IMR-90 (cell line): ENCODE data around the gene LRRC14B. TPM values are rescaled to one million over a fixed set of nuclear protein-coding genes. Genes with fewer than 3 reads are reported as not detected.

Experiments
- ATAC-seq: fragments of 200-7000 bp; cut with Tn5 transposase; 2 replicates; pipeline ENCODE4 v1.9.1; 2020; ENCODE audit warnings: low read depth, mild to moderate bottlenecking, moderate library complexity
- BruUV-seq: library from RNA; stranded (reverse); fragments of 400-500 nt; replicated peaks from 2 replicates; lab custom pipeline; 2021; lab: Mats Ljungman, UMichigan
- CTCF ChIA-PET: fragments of 300-600 bp; formaldehyde crosslinking; extraction: SDS; loops from one replicate; lab custom pipeline; 2021; ENCODE audit warnings: antibody characterized with exemption; lab: Yijun Ruan, JAX
- POLR2A ChIA-PET: fragments of 300-600 bp; sonication (Branson Sonifier 250); formaldehyde crosslinking; loops from one replicate; lab custom pipeline; 2022; ENCODE audit warnings: antibody characterized with exemption; ENCODE audit not compliant: unreplicated experiment; lab: Charles Lee
- DNase-seq: peaks from one replicate; pipeline ENCODE4 v3.0.0; 2013
- H2AFZ ChIP-seq: replicated peaks from 2 replicates; pipeline ENCODE3; 2013; ENCODE audit warnings: low read length, mild to moderate bottlenecking; ENCODE audit not compliant: poor library complexity
- H2AK5ac ChIP-seq: 2 replicates; pipeline ENCODE4 v1.6.1; 2013; ENCODE audit warnings: low read depth, low read length, inconsistent platforms
- H2AK9ac ChIP-seq: replicated peaks from 2 replicates; pipeline ENCODE3; 2013; ENCODE audit warnings: mild to moderate bottlenecking, low read depth, low read length, moderate library complexity; ENCODE audit not compliant: poor library complexity
- H2BK120ac ChIP-seq: 2 replicates; pipeline ENCODE4 v1.6.1; 2013; ENCODE audit warnings: low read depth, low read length, inconsistent platforms
- H2BK15ac ChIP-seq: 3 replicates; pipeline ENCODE4 v1.6.1; 2013; ENCODE audit warnings: low read depth, low read length, inconsistent platforms
- H2BK20ac ChIP-seq: 2 replicates; pipeline ENCODE4 v1.6.1; 2013; ENCODE audit warnings: low read depth, mild to moderate bottlenecking, inconsistent platforms, low read length, moderate library complexity
- H2BK5ac ChIP-seq: 2 replicates; pipeline ENCODE4 v1.6.1; 2013; ENCODE audit warnings: mild to moderate bottlenecking, low read depth, low read length, inconsistent platforms; ENCODE audit not compliant: poor library complexity, severe bottlenecking
- H3K14ac ChIP-seq: replicated peaks from 2 replicates; pipeline ENCODE4 v1.6.1; 2013; ENCODE audit warnings: low read depth, low read length, inconsistent platforms
- H3K18ac ChIP-seq: 2 replicates; pipeline ENCODE4 v1.6.1; 2013; ENCODE audit warnings: low read depth, low read length, control low read depth
- H3K23ac ChIP-seq: 2 replicates; pipeline ENCODE4 v1.6.1; 2013; ENCODE audit warnings: low read depth, low read length, inconsistent platforms
- H3K27ac ChIP-seq: 2 replicates; pipeline ENCODE4 v1.5.1; 2013; ENCODE audit warnings: mild to moderate bottlenecking, control low read depth, low read length; ENCODE audit not compliant: insufficient read depth
- H3K27me3 ChIP-seq: 2 replicates; pipeline ENCODE4 v1.6.1; 2013; ENCODE audit warnings: low read length; ENCODE audit not compliant: control insufficient read depth, insufficient read depth
- H3K36me3 ChIP-seq: 2 replicates; pipeline ENCODE4 v1.6.1; 2013; ENCODE audit warnings: low read length, mixed read lengths; ENCODE audit not compliant: control insufficient read depth, insufficient read depth
- H3K4ac ChIP-seq: 2 replicates; pipeline ENCODE4 v1.6.1; 2013; ENCODE audit warnings: low read depth, low read length, inconsistent platforms
- H3K4me1 ChIP-seq: 2 replicates; pipeline ENCODE4 v1.6.1; 2013; ENCODE audit warnings: low read length, mixed read lengths; ENCODE audit not compliant: control insufficient read depth, insufficient read depth
- H3K4me2 ChIP-seq: 2 replicates; pipeline ENCODE4 v1.6.1; 2013; ENCODE audit warnings: low read depth, mild to moderate bottlenecking, control low read depth, low read length, moderate library complexity
- H3K4me3 ChIP-seq: 2 replicates; pipeline ENCODE4 v1.5.1; 2013; ENCODE audit warnings: low read depth, mild to moderate bottlenecking, control low read depth, low read length, moderate library complexity; ENCODE audit not compliant: insufficient read depth
- H3K56ac ChIP-seq: 2 replicates; pipeline ENCODE4 v1.6.1; 2013; ENCODE audit warnings: low read length, inconsistent platforms; ENCODE audit not compliant: insufficient read depth; ENCODE audit errors: extremely low read depth
- H3K79me1 ChIP-seq, 2 experiments: 2 replicates each; pipeline ENCODE4 v1.6.1; 2013; ENCODE audit warnings: low read length in 2 of 2, inconsistent platforms in 1 of 2, low read depth in 1 of 2
- H3K9ac ChIP-seq: 2 replicates; pipeline ENCODE4 v1.6.1; 2013; ENCODE audit warnings: low read depth, low read length, control low read depth
- H3K9me1 ChIP-seq: 2 replicates; pipeline ENCODE4 v1.6.1; 2013; ENCODE audit warnings: low read length, inconsistent platforms; ENCODE audit not compliant: insufficient read depth
- H3K9me3 ChIP-seq: 2 replicates; pipeline ENCODE4 v1.6.1; 2013; ENCODE audit warnings: low read length; ENCODE audit not compliant: control insufficient read depth, insufficient read depth
- H4K20me1 ChIP-seq: 2 replicates; pipeline ENCODE4 v1.6.1; 2013; ENCODE audit warnings: low read length, inconsistent platforms; ENCODE audit not compliant: insufficient read depth
- H4K5ac ChIP-seq: 2 replicates; pipeline ENCODE4 v1.6.1; 2013; ENCODE audit warnings: mild to moderate bottlenecking, low read depth, low read length, control low read depth
- H4K8ac ChIP-seq, 2 experiments: 2 replicates each; pipeline ENCODE4 v1.6.1; 2013; ENCODE audit warnings: low read depth in 2 of 2, low read length in 2 of 2, control low read depth in 1 of 2, inconsistent platforms in 1 of 2
- H4K91ac ChIP-seq: 2 replicates; pipeline ENCODE4 v1.6.1; 2013; ENCODE audit warnings: low read depth, low read length, inconsistent platforms; ENCODE audit not compliant: insufficient read depth
- BHLHE40 ChIP-seq: fragments of 150-350 bp; IDR thresholded peaks from 2 replicates; pipeline ENCODE4 v1.6.1; 2016; ENCODE audit warnings: mild to moderate bottlenecking, low read depth, low read length
- CEBPB ChIP-seq: IDR thresholded peaks from 2 replicates; pipeline ENCODE4 v1.6.1; 2012; ENCODE audit warnings: low read depth, low read length, improper control_type of control experiment
- FOS ChIP-seq: fragments of 150-350 bp; IDR thresholded peaks from 2 replicates; pipeline ENCODE4 v1.6.1; 2016; ENCODE audit warnings: low read depth, low read length
- MAFK ChIP-seq: IDR thresholded peaks from 2 replicates; pipeline ENCODE4 v1.6.1; 2012; ENCODE audit warnings: low read depth, low read length, improper control_type of control experiment
- MAZ ChIP-seq: IDR thresholded peaks from 2 replicates; pipeline ENCODE4 v1.6.1; 2012; ENCODE audit warnings: low read depth, mild to moderate bottlenecking, low read length, improper control_type of control experiment, moderate library complexity, borderline replicate concordance
- MXI1 ChIP-seq: IDR thresholded peaks from 2 replicates; pipeline ENCODE4 v1.6.1; 2012; ENCODE audit warnings: low read depth, mild to moderate bottlenecking, low read length, moderate library complexity, borderline replicate concordance
- WGBS, 2 experiments: methylation state at CpG; one replicate each; pipeline versions ENCODE4 v1.1.5 to v1.1.7; 2013; ENCODE audit warnings: missing lambda C conversion rate in 2 of 2; ENCODE audit not compliant: insufficient read length in 1 of 2; ENCODE audit errors: extremely low coverage in 2 of 2; 5-methylcytosine and 5-hydroxymethylcytosine counted together
- dilution Hi-C: fragments of 300-500 bp; cut with HindIII; formaldehyde crosslinking; loops from one replicate; pipeline ENCODE4 v1.14.3; 2018; ENCODE audit warnings: low sequenced_read_pairs; ENCODE audit not compliant: unreplicated experiment
- in situ Hi-C: fragments of 300-500 bp; cut with MboI; formaldehyde crosslinking; loops from 3 replicates; pipeline ENCODE4 v1.14.3; 2019; ENCODE audit warnings: low sequenced_read_pairs, inconsistent platforms, mixed read lengths
- intact Hi-C: fragments of 100-400 bp; cut with micrococcal nuclease; formaldehyde crosslinking; loops from 2 replicates; pipeline ENCODE4 v1.10.0; 2022
- polyA plus RNA-seq, 3 experiments: library from polyadenylated mRNA; depleted of rRNA; stranded (reverse); fragments of >200 nt; gene quantifications; 2 replicates each; pipeline ENCODE4 v1.2.3, GENCODE V29; 2012; ENCODE audit warnings: low replicate concordance in 1 of 3
- total RNA-seq: library from RNA; depleted of rRNA; stranded (reverse); fragments of >200 nt; gene quantifications from 2 replicates; pipeline ENCODE4 v1.2.3, GENCODE V29; 2012
- TF ChIP-seq, protein P1 (sequence below): fragments of 150-350 bp; IDR thresholded peaks from 2 replicates; pipeline ENCODE4 v1.6.1; 2016; ENCODE audit warnings: low read depth, mild to moderate bottlenecking, low read length, moderate library complexity, borderline replicate concordance
- TF ChIP-seq, protein P2 (sequence below): fragments of 150-350 bp; IDR thresholded peaks from 2 replicates; pipeline ENCODE4 v1.6.1; 2017; ENCODE audit warnings: mild to moderate bottlenecking, antibody characterized with exemption, low read length, low read depth

LRRC14B gene
- total and polyA plus RNA-seq, 2 of the 4 experiments (the other 2 are of a cell fraction): not detected

DNA sequence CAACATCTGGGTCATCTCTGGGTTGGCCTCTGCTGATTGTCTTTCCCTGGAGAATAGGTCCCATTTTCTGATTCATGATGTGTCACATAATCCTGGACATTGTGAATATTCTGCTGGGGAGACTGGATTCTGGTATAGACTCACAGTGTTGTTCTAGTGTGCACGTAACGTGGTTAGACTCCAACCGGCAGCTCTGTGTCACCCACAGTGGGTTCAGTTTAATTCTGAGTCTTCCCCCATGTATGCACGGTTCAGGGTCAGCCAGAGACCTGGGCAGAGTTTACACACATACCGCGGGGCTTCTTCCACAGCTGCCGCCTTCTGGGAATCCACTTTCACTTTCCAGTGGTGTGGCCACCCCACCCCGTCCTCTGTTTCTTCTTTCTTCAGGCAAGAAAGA is 38.0 kb upstream of the LRRC14B start:
- no peak overlapping the region for H4K91ac ChIP-seq
- H3K4me3 ChIP-seq: peak overlapping the region; percentile 2; the same call in 1 of the 2 replicates
- peak overlapping the region; percentile 57; the same call in 1 of the 2 replicates for H3K4me2 ChIP-seq
- BruUV-seq: no TSS peak
- no peak overlapping the region for H4K5ac ChIP-seq
- H2BK20ac ChIP-seq: no peak overlapping the region
- no peak overlapping the region for H3K23ac ChIP-seq
- no peak overlapping the region for H3K9ac ChIP-seq
- H3K27me3 ChIP-seq: no peaks in the 10 kb centered on the region
- H3K79me1 ChIP-seq: no peaks in the 10 kb centered on the region
- H2AFZ ChIP-seq: peak overlapping the region; percentile 73
- in situ Hi-C loops (no loop called here), intact Hi-C loops (no loop called here), dilution Hi-C loops (no loop called here)
- H3K4me1 ChIP-seq: no peaks in the 10 kb centered on the region
- H4K20me1 ChIP-seq: no peaks in the 10 kb centered on the region
- peak; percentile 60 for ATAC-seq
- no peaks in the 10 kb centered on the region; the same call in 1 of the 2 replicates for H3K9me1 ChIP-seq
- no peaks in the 10 kb centered on the region for H3K9me3 ChIP-seq
- H2AK9ac ChIP-seq: no peak overlapping the region
- CTCF ChIA-PET: no interaction called here
- H3K56ac ChIP-seq: no peak overlapping the region
- peak; percentile 80 for DNase-seq
- H2BK15ac ChIP-seq: no peak overlapping the region
- no peak overlapping the region for H2BK5ac ChIP-seq
- H2BK120ac ChIP-seq: peak overlapping the region; percentile 5; the same call in 1 of the 2 replicates
- H3K14ac ChIP-seq: peak overlapping the region; percentile 49
- H3K4ac ChIP-seq: 0 out of 2 replicates have a peak overlapping the region, but pooled peaks have one; percentile 3
- no peak overlapping the region for H3K27ac ChIP-seq
- POLR2A ChIA-PET: no interaction called here
- no peak overlapping the region for H3K18ac ChIP-seq
- WGBS, 2 experiments: no CpG with 5 or more reads among the region's 8 CpGs
- H2AK5ac ChIP-seq: no peak overlapping the region
- TF ChIP-seq MAZ (0 out of 2 replicates have a peak, but pooled peaks have one; percentile 44), FOS (peak; percentile 41; the same call in 1 of the 2 replicates), BHLHE40 (peak; percentile 57), MAFK (no peak), CEBPB (no peak), MXI1 (no peak)
- TF ChIP-seq, protein P1, sequence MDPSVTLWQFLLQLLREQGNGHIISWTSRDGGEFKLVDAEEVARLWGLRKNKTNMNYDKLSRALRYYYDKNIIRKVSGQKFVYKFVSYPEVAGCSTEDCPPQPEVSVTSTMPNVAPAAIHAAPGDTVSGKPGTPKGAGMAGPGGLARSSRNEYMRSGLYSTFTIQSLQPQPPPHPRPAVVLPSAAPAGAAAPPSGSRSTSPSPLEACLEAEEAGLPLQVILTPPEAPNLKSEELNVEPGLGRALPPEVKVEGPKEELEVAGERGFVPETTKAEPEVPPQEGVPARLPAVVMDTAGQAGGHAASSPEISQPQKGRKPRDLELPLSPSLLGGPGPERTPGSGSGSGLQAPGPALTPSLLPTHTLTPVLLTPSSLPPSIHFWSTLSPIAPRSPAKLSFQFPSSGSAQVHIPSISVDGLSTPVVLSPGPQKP: no peak
- TF ChIP-seq, protein P2, sequence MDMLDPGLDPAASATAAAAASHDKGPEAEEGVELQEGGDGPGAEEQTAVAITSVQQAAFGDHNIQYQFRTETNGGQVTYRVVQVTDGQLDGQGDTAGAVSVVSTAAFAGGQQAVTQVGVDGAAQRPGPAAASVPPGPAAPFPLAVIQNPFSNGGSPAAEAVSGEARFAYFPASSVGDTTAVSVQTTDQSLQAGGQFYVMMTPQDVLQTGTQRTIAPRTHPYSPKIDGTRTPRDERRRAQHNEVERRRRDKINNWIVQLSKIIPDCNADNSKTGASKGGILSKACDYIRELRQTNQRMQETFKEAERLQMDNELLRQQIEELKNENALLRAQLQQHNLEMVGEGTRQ: no peak
- H3K36me3 ChIP-seq: no peaks in the 10 kb centered on the region
- no peak overlapping the region; a peak in 1 of 4 replicates for H4K8ac ChIP-seq
